D341Med (cell line): Measurements from ENCODE around the gene DOHH.

ENCODE experiments used
- DNase-seq: peaks from one replicate; pipeline ENCODE4 v3.0.0; 2012; ENCODE audit warnings: low spot score

The DOHH gene

DNA sequence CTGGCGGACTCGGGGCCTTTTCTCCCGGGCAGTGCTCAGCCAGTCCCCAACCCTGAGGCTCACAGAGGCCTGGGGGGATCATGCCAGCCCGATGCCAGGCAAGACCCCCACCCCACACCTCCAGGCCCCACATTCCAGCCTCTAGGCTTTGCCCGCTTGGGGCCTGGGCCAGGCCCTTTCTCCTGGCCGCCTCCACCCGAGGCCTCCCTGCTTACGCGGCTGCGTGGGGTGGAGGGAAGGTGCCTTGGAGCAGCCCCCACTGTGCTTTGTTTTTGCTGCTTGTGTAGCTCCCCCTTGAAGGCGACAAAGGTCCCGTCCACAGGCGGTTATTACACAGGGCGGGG, 58.5 kb downstream of the DOHH start:
- no peak for DNase-seq

DNA sequence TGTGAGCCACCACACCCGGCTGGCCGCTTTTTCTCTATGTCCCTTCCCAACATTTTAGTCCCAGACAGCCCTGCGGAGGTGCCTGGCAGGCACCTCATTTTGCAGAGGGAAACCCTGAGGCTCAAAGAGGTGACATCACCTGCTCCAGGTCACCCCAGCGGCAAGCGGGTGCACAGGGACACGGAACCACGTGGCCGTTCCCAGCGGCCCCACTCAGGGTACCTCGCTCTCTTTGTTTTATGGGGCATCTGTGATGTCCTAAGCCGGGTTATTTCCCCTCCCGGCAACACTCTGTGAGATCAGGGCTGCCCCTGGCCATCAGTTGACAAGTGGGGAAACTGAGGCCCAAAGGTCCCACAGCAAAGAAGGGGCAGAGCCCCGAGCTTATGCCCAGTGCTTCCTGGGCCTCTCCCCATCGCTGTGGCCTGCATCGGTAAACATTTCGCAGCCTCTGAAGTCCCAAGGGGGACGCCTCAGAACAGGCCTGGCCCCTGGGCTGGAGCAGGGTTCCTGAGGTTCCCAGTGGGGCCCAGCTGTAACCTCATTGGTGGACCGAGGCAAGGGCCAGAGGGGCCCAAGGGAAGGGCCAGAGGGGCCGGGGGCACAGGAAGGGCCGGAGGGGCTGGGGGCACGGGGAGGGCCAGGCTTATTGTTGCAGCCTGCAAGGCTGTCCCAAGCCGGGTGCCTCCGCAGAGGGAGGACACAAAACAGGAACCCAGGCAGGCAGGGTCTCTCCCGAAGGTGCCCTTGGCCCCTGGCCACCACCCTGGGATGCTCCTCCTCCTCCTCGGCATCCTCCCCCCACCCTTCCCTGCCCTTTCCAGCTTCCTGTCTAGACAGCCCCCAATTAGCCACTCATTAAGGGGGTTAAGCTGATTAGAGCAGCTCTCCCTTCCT, 59.1 kb downstream of the DOHH start:
- peak; percentile 86 for DNase-seq
